ENCODE measurements around the gene NIPAL3. TPM values are rescaled to one million over a fixed set of nuclear protein-coding genes. Genes with fewer than 3 reads are reported as not detected.

NIPAL3 gene
- total RNA-seq, 1 experiment from 2014 or later, result 16.6 TPM

DNA sequence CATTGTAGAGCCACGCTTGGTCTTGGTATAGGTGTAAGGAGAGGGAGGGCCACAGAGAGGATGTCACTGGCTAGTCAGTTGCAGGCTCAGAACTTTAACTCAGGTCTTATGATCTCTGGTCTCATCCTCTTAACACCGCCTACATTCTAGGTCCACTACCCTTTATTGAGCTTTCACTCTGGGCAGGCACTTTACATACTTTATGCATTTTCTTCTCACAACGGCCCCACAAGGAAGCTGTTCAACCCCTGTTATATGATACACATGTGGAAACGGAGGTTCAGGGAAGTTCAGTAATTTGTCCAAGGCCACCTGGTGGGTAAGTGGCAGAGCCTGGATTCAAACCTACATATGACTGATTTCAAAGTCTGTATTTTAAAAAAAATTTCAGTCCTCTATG is 61.7 kb downstream of the NIPAL3 start:
- TF ChIP-seq, protein P1, sequence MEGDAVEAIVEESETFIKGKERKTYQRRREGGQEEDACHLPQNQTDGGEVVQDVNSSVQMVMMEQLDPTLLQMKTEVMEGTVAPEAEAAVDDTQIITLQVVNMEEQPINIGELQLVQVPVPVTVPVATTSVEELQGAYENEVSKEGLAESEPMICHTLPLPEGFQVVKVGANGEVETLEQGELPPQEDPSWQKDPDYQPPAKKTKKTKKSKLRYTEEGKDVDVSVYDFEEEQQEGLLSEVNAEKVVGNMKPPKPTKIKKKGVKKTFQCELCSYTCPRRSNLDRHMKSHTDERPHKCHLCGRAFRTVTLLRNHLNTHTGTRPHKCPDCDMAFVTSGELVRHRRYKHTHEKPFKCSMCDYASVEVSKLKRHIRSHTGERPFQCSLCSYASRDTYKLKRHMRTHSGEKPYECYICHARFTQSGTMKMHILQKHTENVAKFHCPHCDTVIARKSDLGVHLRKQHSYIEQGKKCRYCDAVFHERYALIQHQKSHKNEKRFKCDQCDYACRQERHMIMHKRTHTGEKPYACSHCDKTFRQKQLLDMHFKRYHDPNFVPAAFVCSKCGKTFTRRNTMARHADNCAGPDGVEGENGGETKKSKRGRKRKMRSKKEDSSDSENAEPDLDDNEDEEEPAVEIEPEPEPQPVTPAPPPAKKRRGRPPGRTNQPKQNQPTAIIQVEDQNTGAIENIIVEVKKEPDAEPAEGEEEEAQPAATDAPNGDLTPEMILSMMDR (IDR thresholded peaks at IDR 0.05 in 2 of 3, conservative IDR thresholded peaks at IDR 0.05 in 1 of 3; ENCODE audit: borderline replicate concordance in 1 of 3, insufficient read depth in 1 of 3, low read depth in 2 of 3, low read length in 2 of 3), result no peak
- no peak for TF ChIP-seq TCF7L2 (IDR thresholded peaks at IDR 0.05; ENCODE audit: borderline replicate concordance, extremely low read depth, insufficient read depth, insufficient read length)
- TF ChIP-seq RAD21 (IDR thresholded peaks at IDR 0.05; ENCODE audit: low read depth), result no peak
- TF ChIP-seq YY1 (IDR thresholded peaks at IDR 0.05; ENCODE audit: extremely low read depth, insufficient replicate concordance, low read depth, low read length), result no peak
- no peak for TF ChIP-seq EZH2phosphoT487 (IDR thresholded peaks at IDR 0.05; ENCODE audit: borderline replicate concordance)
- TF ChIP-seq, protein P2, sequence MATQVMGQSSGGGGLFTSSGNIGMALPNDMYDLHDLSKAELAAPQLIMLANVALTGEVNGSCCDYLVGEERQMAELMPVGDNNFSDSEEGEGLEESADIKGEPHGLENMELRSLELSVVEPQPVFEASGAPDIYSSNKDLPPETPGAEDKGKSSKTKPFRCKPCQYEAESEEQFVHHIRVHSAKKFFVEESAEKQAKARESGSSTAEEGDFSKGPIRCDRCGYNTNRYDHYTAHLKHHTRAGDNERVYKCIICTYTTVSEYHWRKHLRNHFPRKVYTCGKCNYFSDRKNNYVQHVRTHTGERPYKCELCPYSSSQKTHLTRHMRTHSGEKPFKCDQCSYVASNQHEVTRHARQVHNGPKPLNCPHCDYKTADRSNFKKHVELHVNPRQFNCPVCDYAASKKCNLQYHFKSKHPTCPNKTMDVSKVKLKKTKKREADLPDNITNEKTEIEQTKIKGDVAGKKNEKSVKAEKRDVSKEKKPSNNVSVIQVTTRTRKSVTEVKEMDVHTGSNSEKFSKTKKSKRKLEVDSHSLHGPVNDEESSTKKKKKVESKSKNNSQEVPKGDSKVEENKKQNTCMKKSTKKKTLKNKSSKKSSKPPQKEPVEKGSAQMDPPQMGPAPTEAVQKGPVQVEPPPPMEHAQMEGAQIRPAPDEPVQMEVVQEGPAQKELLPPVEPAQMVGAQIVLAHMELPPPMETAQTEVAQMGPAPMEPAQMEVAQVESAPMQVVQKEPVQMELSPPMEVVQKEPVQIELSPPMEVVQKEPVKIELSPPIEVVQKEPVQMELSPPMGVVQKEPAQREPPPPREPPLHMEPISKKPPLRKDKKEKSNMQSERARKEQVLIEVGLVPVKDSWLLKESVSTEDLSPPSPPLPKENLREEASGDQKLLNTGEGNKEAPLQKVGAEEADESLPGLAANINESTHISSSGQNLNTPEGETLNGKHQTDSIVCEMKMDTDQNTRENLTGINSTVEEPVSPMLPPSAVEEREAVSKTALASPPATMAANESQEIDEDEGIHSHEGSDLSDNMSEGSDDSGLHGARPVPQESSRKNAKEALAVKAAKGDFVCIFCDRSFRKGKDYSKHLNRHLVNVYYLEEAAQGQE (IDR thresholded peaks at IDR 0.05; ENCODE audit: low read depth), result no peak
- TF ChIP-seq JUND (IDR thresholded peaks at IDR 0.05), result no peak
- no peak for TF ChIP-seq POLR2A (IDR thresholded peaks at IDR 0.05; ENCODE audit: borderline replicate concordance, extremely low read depth, insufficient read depth, insufficient read length)
- TF ChIP-seq, protein P3, sequence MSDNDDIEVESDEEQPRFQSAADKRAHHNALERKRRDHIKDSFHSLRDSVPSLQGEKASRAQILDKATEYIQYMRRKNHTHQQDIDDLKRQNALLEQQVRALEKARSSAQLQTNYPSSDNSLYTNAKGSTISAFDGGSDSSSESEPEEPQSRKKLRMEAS (IDR thresholded peaks at IDR 0.05), result no peak
- TF ChIP-seq SIN3A (IDR thresholded peaks at IDR 0.05; ENCODE audit: low read depth), result no peak
- TF ChIP-seq SRF (IDR thresholded peaks at IDR 0.05; ENCODE audit: low read depth), result no peak
- TF ChIP-seq ZFX (IDR thresholded peaks at IDR 0.05), result no peak
- TF ChIP-seq POLR2AphosphoS5 (IDR thresholded peaks at IDR 0.05; ENCODE audit: low read depth, low read length), result no peak
- ChIA-PET CTCF (no interaction called here), POLR2A (no interaction called here), RAD21 (ENCODE audit: low non-redundant PET in 1 of 2, low total read pairs in 2 of 2, uncharacterized antibody in 2 of 2, unreplicated experiment in 2 of 2) (no interaction called here)
- DNase-seq (ENCODE audit: low read depth, low spot score) (no peak), ATAC-seq (no peak)
- no peaks in the 10 kb centered on the region for H4K20me1 ChIP-seq (ENCODE audit: insufficient read depth)
- H2AFZ ChIP-seq (ENCODE audit: low read depth, low read length, poor library complexity, severe bottlenecking), result no peak overlapping the region
- H3K9me2 ChIP-seq (ENCODE audit: insufficient read depth), result no peaks in the 10 kb centered on the region
- no peak overlapping the region for H3K27ac ChIP-seq (ENCODE audit: low read depth, low read length)
- no peaks in the 10 kb centered on the region for H3K36me3 ChIP-seq (ENCODE audit: control insufficient read depth in 1 of 2, insufficient read depth in 2 of 2, low read length in 2 of 2)
- H3K4me3 ChIP-seq (replicated peaks in 1 of 2; ENCODE audit: low read depth in 1 of 2, low read length in 2 of 2), result no peak overlapping the region
- intact Hi-C loops (cut with micrococcal nuclease), result no loop called here
- H3K9ac ChIP-seq (ENCODE audit: low read length), result no peak overlapping the region
- BruUV-seq (replicated peaks), result no TSS peak
- H3K4me1 ChIP-seq (ENCODE audit: control insufficient read depth in 1 of 2, insufficient read depth in 2 of 2, low read length in 2 of 2), result peaks cover 0 to 4% of the 10 kb centered on the region in 2 experiments; a peak in 1 of 4 replicates
- no peaks in the 10 kb centered on the region for H3K9me3 ChIP-seq (ENCODE audit: control insufficient read depth in 1 of 2, insufficient read depth in 1 of 2, low read depth in 1 of 2, low read length in 2 of 2)
- H3K4me2 ChIP-seq (ENCODE audit: low read length), result no peak overlapping the region
- no peaks in the 10 kb centered on the region for H3K79me2 ChIP-seq (ENCODE audit: insufficient read depth, low read length)
- no peaks in the 10 kb centered on the region for H3K27me3 ChIP-seq (ENCODE audit: insufficient read depth, low read length)

Measured in HCT116 (cell line).